ENCODE measurements around the gene TTYH1. TPM values are rescaled to one million over a fixed set of nuclear protein-coding genes. Genes with fewer than 3 reads are reported as not detected.

The TTYH1 gene
- total RNA-seq, 3 donors from 2014 or later: 0.55 to 8.7 (median 1.3) TPM

DNA sequence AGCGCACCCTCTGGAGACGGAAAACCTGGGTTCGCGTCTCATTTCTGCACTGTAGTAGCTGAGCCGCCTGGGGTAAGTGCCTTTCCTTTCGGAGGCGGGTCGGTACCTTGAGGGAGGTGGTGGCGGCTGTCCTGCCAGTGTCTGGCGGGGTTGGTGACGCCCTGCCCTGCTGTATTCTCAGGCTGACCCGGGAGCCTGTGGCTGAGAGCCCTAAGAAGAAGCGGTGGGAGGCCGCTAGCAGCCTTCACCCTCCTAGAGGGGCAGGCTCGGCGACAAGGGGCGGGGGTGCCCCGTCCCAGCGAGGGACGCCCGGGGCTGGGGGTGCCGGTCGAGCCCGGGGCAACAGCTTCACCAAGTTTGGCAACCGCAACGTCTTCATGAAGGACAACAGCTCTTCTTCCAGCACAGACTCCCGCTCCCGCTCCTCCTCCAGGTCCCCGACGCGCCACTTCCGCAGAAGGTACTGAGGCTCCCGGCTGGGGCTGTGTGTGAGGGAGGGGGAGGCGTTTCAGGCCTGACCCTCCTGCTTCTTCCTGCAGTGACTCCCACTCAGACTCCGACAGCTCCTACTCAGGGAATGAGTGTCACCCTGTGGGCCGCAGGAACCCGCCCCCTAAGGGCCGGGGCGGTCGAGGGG, 40.6 kb downstream of the TTYH1 start:
- intact Hi-C loops (cut with DNase I, micrococcal nuclease): no loop called here
- peaks cover 33% of the 10 kb centered on the region for H3K36me3 ChIP-seq (ENCODE audit: low read depth)
- H3K4me1 ChIP-seq (ENCODE audit: low read depth): peaks cover 14% of the 10 kb centered on the region

DNA sequence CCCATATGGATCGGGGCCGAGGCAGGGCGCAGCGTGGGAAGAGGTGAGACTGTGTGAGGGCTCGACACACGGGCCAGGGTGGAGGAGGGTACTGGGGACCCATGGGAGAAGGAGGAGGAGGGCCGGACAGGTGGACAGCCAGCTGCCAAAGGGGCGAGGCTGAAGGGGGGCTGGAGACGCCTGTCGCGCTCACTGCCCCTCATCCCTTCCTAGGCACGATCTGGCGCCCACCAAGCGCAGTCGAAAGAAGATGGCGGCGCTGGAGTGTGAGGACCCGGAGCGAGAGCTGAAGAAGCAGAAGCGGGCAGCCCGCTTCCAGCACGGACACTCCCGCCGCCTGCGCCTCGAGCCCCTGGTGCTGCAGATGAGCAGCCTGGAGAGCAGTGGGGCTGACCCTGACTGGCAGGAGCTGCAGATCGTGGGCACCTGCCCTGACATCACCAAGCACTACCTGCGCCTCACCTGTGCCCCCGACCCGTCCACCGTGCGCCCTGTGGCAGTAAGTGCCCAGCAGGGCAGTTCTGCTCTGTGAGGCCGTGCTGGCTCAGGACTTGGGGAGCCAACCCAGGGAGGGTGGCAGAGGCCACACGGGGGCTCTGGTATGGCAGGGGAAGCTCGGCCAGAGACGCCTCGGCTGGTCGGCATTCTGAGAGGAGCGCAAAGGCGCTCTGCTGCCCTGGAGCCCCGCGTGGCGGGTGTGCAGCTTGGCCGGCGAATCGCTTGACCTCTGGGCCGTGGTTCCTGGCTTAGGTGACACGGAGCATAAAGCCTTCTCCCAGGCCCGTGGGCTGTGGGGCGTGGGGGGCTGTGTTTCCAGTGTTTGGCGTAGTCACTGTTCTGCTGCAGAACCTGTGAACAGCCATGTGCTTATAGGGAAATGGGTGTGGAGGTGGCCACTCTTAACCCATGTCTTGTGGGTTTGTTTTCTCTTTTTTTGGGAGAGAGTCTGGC, 41.4 kb downstream of the TTYH1 start:
- peak in 1 of 3 donors; percentile 53 for DNase-seq
- no peak for ATAC-seq
- Histone ChIP-seq H3K4me3 (no peak overlapping the region), H3K4me1 (ENCODE audit: low read depth) (peaks cover 17% of the 10 kb centered on the region), H3K36me3 (ENCODE audit: low read depth) (peaks cover 33% of the 10 kb centered on the region), H3K9me3 (no peaks in the 10 kb centered on the region)
- intact Hi-C loops (cut with DNase I, micrococcal nuclease): no loop called here
- TF ChIP-seq, protein P1, sequence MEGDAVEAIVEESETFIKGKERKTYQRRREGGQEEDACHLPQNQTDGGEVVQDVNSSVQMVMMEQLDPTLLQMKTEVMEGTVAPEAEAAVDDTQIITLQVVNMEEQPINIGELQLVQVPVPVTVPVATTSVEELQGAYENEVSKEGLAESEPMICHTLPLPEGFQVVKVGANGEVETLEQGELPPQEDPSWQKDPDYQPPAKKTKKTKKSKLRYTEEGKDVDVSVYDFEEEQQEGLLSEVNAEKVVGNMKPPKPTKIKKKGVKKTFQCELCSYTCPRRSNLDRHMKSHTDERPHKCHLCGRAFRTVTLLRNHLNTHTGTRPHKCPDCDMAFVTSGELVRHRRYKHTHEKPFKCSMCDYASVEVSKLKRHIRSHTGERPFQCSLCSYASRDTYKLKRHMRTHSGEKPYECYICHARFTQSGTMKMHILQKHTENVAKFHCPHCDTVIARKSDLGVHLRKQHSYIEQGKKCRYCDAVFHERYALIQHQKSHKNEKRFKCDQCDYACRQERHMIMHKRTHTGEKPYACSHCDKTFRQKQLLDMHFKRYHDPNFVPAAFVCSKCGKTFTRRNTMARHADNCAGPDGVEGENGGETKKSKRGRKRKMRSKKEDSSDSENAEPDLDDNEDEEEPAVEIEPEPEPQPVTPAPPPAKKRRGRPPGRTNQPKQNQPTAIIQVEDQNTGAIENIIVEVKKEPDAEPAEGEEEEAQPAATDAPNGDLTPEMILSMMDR (IDR thresholded peaks at IDR 0.05): no peak

More for the DNA sequence above, 40.6 kb downstream of the TTYH1 start:
- TF ChIP-seq, protein P1 (IDR thresholded peaks at IDR 0.05): no peak
- Histone ChIP-seq H3K9me3 (no peaks in the 10 kb centered on the region), H3K4me3 (no peak overlapping the region)
- DNase-seq: peak in 1 of 3 donors; percentile 53
- ATAC-seq: no peak

DNA sequence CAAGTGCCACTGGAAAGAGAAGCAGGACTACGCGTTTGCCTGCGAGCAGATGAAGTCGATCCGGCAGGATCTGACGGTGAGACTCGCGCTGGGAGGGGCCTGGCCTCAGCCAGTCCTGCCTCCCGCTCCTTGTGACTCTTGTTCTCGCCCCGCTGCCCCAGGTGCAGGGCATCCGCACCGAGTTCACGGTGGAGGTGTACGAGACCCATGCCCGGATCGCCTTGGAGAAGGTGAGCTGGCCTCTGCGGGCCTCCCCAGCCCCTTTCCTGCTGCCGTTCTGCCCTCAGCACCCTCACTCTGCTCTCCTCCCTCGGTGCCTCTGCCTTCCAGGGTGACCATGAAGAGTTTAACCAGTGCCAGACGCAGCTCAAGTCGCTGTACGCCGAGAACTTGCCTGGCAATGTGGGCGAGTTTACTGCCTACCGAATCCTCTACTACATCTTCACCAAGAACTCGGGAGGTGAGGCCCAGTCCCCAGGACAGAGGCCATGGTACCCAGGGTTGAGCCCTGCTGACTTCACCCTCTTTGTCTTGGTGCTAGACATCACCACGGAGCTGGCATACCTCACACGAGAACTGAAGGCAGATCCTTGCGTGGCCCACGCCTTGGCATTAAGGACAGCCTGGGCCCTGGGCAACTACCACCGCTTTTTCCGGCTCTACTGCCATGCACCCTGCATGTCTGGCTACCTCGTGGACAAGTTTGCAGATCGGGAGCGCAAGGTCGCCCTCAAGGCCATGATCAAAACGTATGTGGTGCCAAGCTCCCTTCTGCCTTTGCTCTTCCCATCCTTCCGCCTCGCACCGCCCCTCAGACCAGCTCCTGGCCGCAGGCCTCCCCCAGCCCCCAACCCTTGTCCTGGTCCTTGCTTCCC, 42.7 kb downstream of the TTYH1 start:
- peaks cover 33% of the 10 kb centered on the region for H3K36me3 ChIP-seq (ENCODE audit: low read depth)
- intact Hi-C loops (cut with DNase I, micrococcal nuclease): no loop called here
- H3K4me3 ChIP-seq: no peak overlapping the region
- peaks cover 29% of the 10 kb centered on the region for H3K4me1 ChIP-seq (ENCODE audit: low read depth)
- no peaks in the 10 kb centered on the region for H3K9me3 ChIP-seq
- ATAC-seq (no peak), DNase-seq (peak in 1 of 3 donors; percentile 48)
- TF ChIP-seq, protein P1 (IDR thresholded peaks at IDR 0.05): no peak

DNA sequence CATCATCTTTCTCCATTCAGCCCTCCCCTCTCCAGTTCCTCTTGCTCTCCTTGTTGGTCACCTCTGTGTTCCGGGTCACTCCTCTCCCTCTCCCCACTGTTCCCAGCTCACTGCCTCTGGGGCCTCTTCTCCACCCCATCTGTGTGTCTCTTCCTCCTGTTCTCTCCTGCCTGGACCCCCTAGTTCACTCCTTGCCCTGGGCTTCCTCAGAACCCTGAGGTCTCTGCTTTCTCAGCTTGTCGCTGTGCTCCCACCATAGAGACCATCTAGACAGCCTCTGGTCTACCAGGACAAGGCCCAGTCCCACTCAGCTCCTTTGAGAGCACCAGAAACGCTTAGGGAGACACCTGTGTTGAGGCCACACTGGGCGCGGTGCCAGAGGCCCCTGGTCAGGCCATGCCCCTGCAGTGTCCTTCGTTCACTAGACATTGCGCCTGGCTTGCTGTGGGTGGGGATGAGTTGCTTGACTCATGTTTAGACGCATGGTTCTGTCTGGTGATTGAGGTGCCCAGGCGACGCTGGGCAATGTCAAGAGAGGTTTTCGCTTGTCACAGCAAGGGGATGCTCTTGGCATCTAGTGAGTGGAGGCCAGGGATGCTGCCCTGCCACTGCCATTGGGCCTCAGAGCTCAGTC, 43.5 kb downstream of the TTYH1 start:
- Histone ChIP-seq H3K4me1 (ENCODE audit: low read depth) (peaks cover 30% of the 10 kb centered on the region), H3K36me3 (ENCODE audit: low read depth) (peaks cover 33% of the 10 kb centered on the region), H3K4me3 (no peak overlapping the region), H3K9me3 (no peaks in the 10 kb centered on the region)
- ATAC-seq (no peak), DNase-seq (peak in 1 of 3 donors; percentile 49)
- TF ChIP-seq, protein P1 (IDR thresholded peaks at IDR 0.05): no peak
- intact Hi-C loops (cut with DNase I, micrococcal nuclease): no loop called here
